ACC112 (cell line): ENCODE data around the gene PCNX2.

Source experiments
- H2AFZ ChIP-seq: fragments of 200-600 bp; sonication (generic); one replicate; pipeline ENCODE4 v1.6.0; 2017; ENCODE audit warnings: antibody characterized with exemption, low read length; ENCODE audit not compliant: unreplicated experiment
- H3K27ac ChIP-seq: fragments of 200-600 bp; sonication (generic); 2 replicates; pipeline ENCODE4 v1.5.1; 2014; ENCODE audit warnings: low read depth, mild to moderate bottlenecking, antibody characterized with exemption, low read length, moderate library complexity
- H3K27me3 ChIP-seq: fragments of 200-600 bp; sonication (generic); 2 replicates; pipeline ENCODE4 v1.6.1; 2014; ENCODE audit warnings: mild to moderate bottlenecking, antibody characterized with exemption, low read length, moderate library complexity, mixed read lengths; ENCODE audit not compliant: insufficient read depth
- H3K36me3 ChIP-seq: fragments of 200-600 bp; sonication (generic); 2 replicates; pipeline ENCODE4 v1.6.1; 2016; ENCODE audit warnings: mild to moderate bottlenecking, antibody characterized with exemption, low read length, moderate library complexity, mixed read lengths; ENCODE audit not compliant: insufficient read depth
- H3K4me1 ChIP-seq: fragments of 200-600 bp; sonication (generic); one replicate; pipeline ENCODE4 v1.6.1; 2016; ENCODE audit warnings: low read length, mixed read lengths; ENCODE audit not compliant: insufficient read depth, unreplicated experiment, control insufficient read depth
- H3K4me3 ChIP-seq: fragments of 200-600 bp; sonication (generic); 2 replicates; pipeline ENCODE4 v1.5.1; 2014; ENCODE audit warnings: mild to moderate bottlenecking, low read depth, low read length
- H3K79me2 ChIP-seq: fragments of 200-600 bp; sonication (generic); one replicate; pipeline ENCODE4 v1.6.0; 2016; ENCODE audit warnings: low read length; ENCODE audit not compliant: control insufficient read depth, unreplicated experiment, insufficient read depth

Gene PCNX2

GRCh38 chr1:232987046-232987773 is 308.3 kb downstream of the PCNX2 start:
- no peaks in the 10 kb centered on the region for H3K27me3 ChIP-seq
- no peak overlapping the region for H3K4me3 ChIP-seq
- H3K27ac ChIP-seq: no peak overlapping the region
- no peak overlapping the region for H2AFZ ChIP-seq
- H3K4me1 ChIP-seq: no peaks in the 10 kb centered on the region
- no peaks in the 10 kb centered on the region for H3K36me3 ChIP-seq
- H3K79me2 ChIP-seq: no peaks in the 10 kb centered on the region

GRCh38 chr1:232986527-232986922 is 309.0 kb downstream of the PCNX2 start:
- no peaks in the 10 kb centered on the region for H3K36me3 ChIP-seq
- H3K27me3 ChIP-seq: no peaks in the 10 kb centered on the region
- no peak overlapping the region for H3K4me3 ChIP-seq
- H3K79me2 ChIP-seq: no peaks in the 10 kb centered on the region
- H3K4me1 ChIP-seq: no peaks in the 10 kb centered on the region
- no peak overlapping the region for H2AFZ ChIP-seq
- no peak overlapping the region for H3K27ac ChIP-seq

GRCh38 chr1:232985882-232986526 is 309.5 kb downstream of the PCNX2 start:
- H3K27me3 ChIP-seq: no peaks in the 10 kb centered on the region
- no peaks in the 10 kb centered on the region for H3K79me2 ChIP-seq
- no peaks in the 10 kb centered on the region for H3K36me3 ChIP-seq
- H3K27ac ChIP-seq: no peak overlapping the region
- no peak overlapping the region for H3K4me3 ChIP-seq
- no peak overlapping the region for H2AFZ ChIP-seq
- H3K4me1 ChIP-seq: no peaks in the 10 kb centered on the region

- no peak overlapping the region for H3K4me3 ChIP-seq
- no peaks in the 10 kb centered on the region for H3K36me3 ChIP-seq
- H3K27ac ChIP-seq: no peak overlapping the region
- no peaks in the 10 kb centered on the region for H3K27me3 ChIP-seq
- H2AFZ ChIP-seq: no peak overlapping the region
- no peaks in the 10 kb centered on the region for H3K4me1 ChIP-seq
- no peaks in the 10 kb centered on the region for H3K79me2 ChIP-seq
These were observed 310.7 kb downstream of the PCNX2 start for GRCh38 chr1:232984577-232985425.

GRCh38 chr1:232983817-232984567 is 311.5 kb downstream of the PCNX2 start:
- no peak overlapping the region for H2AFZ ChIP-seq
- H3K27me3 ChIP-seq: no peaks in the 10 kb centered on the region
- H3K4me3 ChIP-seq: no peak overlapping the region
- H3K4me1 ChIP-seq: no peaks in the 10 kb centered on the region
- no peaks in the 10 kb centered on the region for H3K79me2 ChIP-seq
- no peak overlapping the region for H3K27ac ChIP-seq
- H3K36me3 ChIP-seq: no peaks in the 10 kb centered on the region

GRCh38 chr1:232983375-232983774 is 312.1 kb downstream of the PCNX2 start:
- Histone ChIP-seq H3K36me3 (no peaks in the 10 kb centered on the region), H3K4me3 (no peak overlapping the region), H3K79me2 (no peaks in the 10 kb centered on the region), H3K27me3 (no peaks in the 10 kb centered on the region), H3K27ac (no peak overlapping the region), H3K4me1 (no peaks in the 10 kb centered on the region), H2AFZ (no peak overlapping the region)

- no peaks in the 10 kb centered on the region for H3K4me1 ChIP-seq
- no peak overlapping the region for H2AFZ ChIP-seq
- H3K27ac ChIP-seq: no peak overlapping the region
- no peak overlapping the region for H3K4me3 ChIP-seq
- no peaks in the 10 kb centered on the region for H3K79me2 ChIP-seq
- no peaks in the 10 kb centered on the region for H3K36me3 ChIP-seq
- H3K27me3 ChIP-seq: no peaks in the 10 kb centered on the region
These were observed 313.1 kb downstream of the PCNX2 start for GRCh38 chr1:232982238-232982944.

GRCh38 chr1:232980986-232981560 is 314.5 kb downstream of the PCNX2 start:
- Histone ChIP-seq H3K4me1 (no peaks in the 10 kb centered on the region), H2AFZ (no peak overlapping the region), H3K79me2 (no peaks in the 10 kb centered on the region), H3K36me3 (no peaks in the 10 kb centered on the region), H3K4me3 (no peak overlapping the region), H3K27ac (no peak overlapping the region), H3K27me3 (no peaks in the 10 kb centered on the region)

- Histone ChIP-seq H3K36me3 (no peaks in the 10 kb centered on the region), H3K79me2 (no peaks in the 10 kb centered on the region), H2AFZ (no peak overlapping the region), H3K27ac (no peak overlapping the region), H3K27me3 (no peaks in the 10 kb centered on the region), H3K4me3 (no peak overlapping the region), H3K4me1 (no peaks in the 10 kb centered on the region)
These were observed 315.1 kb downstream of the PCNX2 start for GRCh38 chr1:232980355-232980978.
